Adrenal gland (tissue), 12 donors: ENCODE results near the gene VPS8. TPM values are rescaled to one million over a fixed set of nuclear protein-coding genes. Genes with fewer than 3 reads are reported as not detected.

Experiments used
- DNase-seq, 7 donors: peaks; one replicate each; pipeline ENCODE4 v3.0.0-alpha.2; 2019 to 2020
- H3K27ac ChIP-seq, 5 donors: fragments of 200-600 bp; sonication (generic) in 4 of 5; 1 replicate in 3 of 5; 2 replicates in 2 of 5; pipeline versions ENCODE4 v1.5.1 to v1.8.0; 2016 to 2020; ENCODE audit warnings: mild to moderate bottlenecking in 1 of 5
- H3K27me3 ChIP-seq: fragments of 200-600 bp; 2 replicates; pipeline ENCODE4 v1.8.0; 2021
- H3K36me3 ChIP-seq, 2 donors: fragments of 200-600 bp; replicated peaks in 1 of 2; 1 replicate in 1 of 2; 2 replicates in 1 of 2; pipeline versions ENCODE4 v1.5.1 to v1.8.0; 2018 to 2022
- H3K4me1 ChIP-seq, 2 donors: fragments of 200-600 bp; replicated peaks in 1 of 2; 1 replicate in 1 of 2; 2 replicates in 1 of 2; pipeline versions ENCODE4 v1.5.1 to v1.8.0; 2018 to 2021
- H3K4me3 ChIP-seq, 4 donors: fragments of 200-600 bp; sonication (generic) in 3 of 4; one replicate each; pipeline ENCODE4 v1.5.1; 2016 to 2018
- H3K9me3 ChIP-seq, 3 donors: fragments of 200-600 bp; sonication (generic) in 1 of 3; replicated peaks in 1 of 3; 1 replicate in 2 of 3; 2 replicates in 1 of 3; pipeline versions ENCODE4 v1.5.1 to v1.8.0; 2016 to 2021
- CTCF ChIP-seq, 6 experiments: fragments of 450-650 bp in 4 of 6; fragments of 200-600 bp in 2 of 6; sonication (generic) in 1 of 6; IDR thresholded peaks; 1 replicate in 5 of 6; 2 replicates in 1 of 6; pipeline versions ENCODE4 v1.5.1 to v1.8.0; 2016 to 2021; ENCODE audit warnings: antibody characterized with exemption in 6 of 6, mild to moderate bottlenecking in 2 of 6, moderate library complexity in 1 of 6
- POLR2A ChIP-seq, 2 donors: fragments of 450-650 bp; IDR thresholded peaks; one replicate each; pipeline ENCODE4 v1.6.1; 2017; ENCODE audit warnings: antibody characterized with exemption in 2 of 2, mild to moderate bottlenecking in 2 of 2, moderate library complexity in 1 of 2
- WGBS, 4 donors: extraction: QIAGEN DNeasy Blood & Tissue Kit in 2 of 4; methylation state at CpG; one replicate each; pipeline versions ENCODE4 v1.1.5 to v1.1.7; 2013 to 2017; 5-methylcytosine and 5-hydroxymethylcytosine counted together
- intact Hi-C, 2 donors: fragments of 100-400 bp; cut with DNase I; formaldehyde crosslinking; loops; one replicate each; pipeline versions ENCODE4 v1.14.1 to v1.15.0; 2022 to 2023
- polyA plus RNA-seq, 3 donors: library from polyadenylated mRNA; stranded (reverse); fragments of 200-250 nt in 2 of 3; fragments of 350-450 nt in 1 of 3; fragmentation: Illumina TruSeq in 1 of 3; extraction: RNeasy Lipid Tissue Mini Kit (QIAGEN cat#74804) in 1 of 3; gene quantifications; one replicate each; pipeline ENCODE4 v1.2.3, GENCODE V29; 2013 to 2014
- total RNA-seq, 9 donors: library from RNA; depleted of rRNA in 4 of 9; stranded (reverse); fragments of >200 nt in 4 of 9; fragments of 120-200 nt in 1 of 9; fragmentation: NEBNext Ultra II Directional in 1 of 9; extraction: Animal tissue kit (Norgen Biotek cat#: 25700) in 1 of 9; gene quantifications; one replicate each; pipeline versions ENCODE4 v1.1.0 to v1.2.4, GENCODE V29; 2013 to 2023
- donor health status: healthy with polysubstance abuse.
- donor health status: Bipolar disorder and iron deficiency.
- donor health status: DM: yes; HTN: yes; CAD: no.
- donor health status: DM: no; HTN: no; CAD: no.
- donor health status: DM: no; HTN: no; CAD: no.
- donor health status: DM: yes; HTN: yes; CAD: no.

The VPS8 gene
- total and polyA plus RNA-seq, 12 donors: 17.6 to 96.4 (median 33.9) TPM

GRCh38 chr3:184868477-184868876 lies 56.5 kb downstream of the VPS8 start:
- 73 to 90% (median 86%) methylated on average over 2 of the region's 2 CpGs for WGBS, 4 donors

GRCh38 chr3:184872200-184872599 lies 60.2 kb downstream of the VPS8 start:
- H3K27me3 ChIP-seq: no peaks in the 10 kb centered on the region
- H3K36me3 ChIP-seq: peaks cover 0 to 20% of the 10 kb centered on the region in 2 donors
- intact Hi-C loops: loop anchor here in 1 of 2 donors (10.0 kb wide), 1 partner anchor 303 kb away; no protein-coding TSS in a partner anchor
- WGBS, 4 donors: 71 to 79% (median 77%) methylated on average over 4 of the region's 4 CpGs
- DNase-seq: no peak
- no peaks in the 10 kb centered on the region for H3K9me3 ChIP-seq
- TF ChIP-seq POLR2A (IDR thresholded peaks at IDR 0.05) (no peak), CTCF (IDR thresholded peaks at IDR 0.05) (no peak)
- no peak overlapping the region for H3K4me3 ChIP-seq
- H3K4me1 ChIP-seq: no peaks in the 10 kb centered on the region
- H3K27ac ChIP-seq: no peak overlapping the region

More at GRCh38 chr3:184868477-184868876, 56.5 kb downstream of the VPS8 start:
- no peak overlapping the region for H3K4me3 ChIP-seq
- no peaks in the 10 kb centered on the region for H3K9me3 ChIP-seq
- intact Hi-C loops: no loop called here
- peaks cover 0 to 20% of the 10 kb centered on the region in 2 donors for H3K36me3 ChIP-seq
- DNase-seq: no peak
- H3K27me3 ChIP-seq: no peaks in the 10 kb centered on the region
- TF ChIP-seq POLR2A (IDR thresholded peaks at IDR 0.05): no peak
- TF ChIP-seq CTCF (IDR thresholded peaks at IDR 0.05): no peak
- H3K27ac ChIP-seq: no peak overlapping the region
- H3K4me1 ChIP-seq: no peaks in the 10 kb centered on the region

- no peak overlapping the region for H3K27ac ChIP-seq
- TF ChIP-seq CTCF (IDR thresholded peaks at IDR 0.05) (no peak), POLR2A (IDR thresholded peaks at IDR 0.05) (no peak)
- H3K4me1 ChIP-seq: no peaks in the 10 kb centered on the region
- H3K27me3 ChIP-seq: no peaks in the 10 kb centered on the region
- no peak overlapping the region for H3K4me3 ChIP-seq
- intact Hi-C loops: loop anchor here in 1 of 2 donors (10.0 kb wide), 1 partner anchor 302 kb away; no protein-coding TSS in a partner anchor
- H3K36me3 ChIP-seq: peaks cover 0 to 20% of the 10 kb centered on the region in 2 donors
- DNase-seq: no peak
- no peaks in the 10 kb centered on the region for H3K9me3 ChIP-seq
- WGBS, 4 donors: 77 to 94% (median 84%) methylated on average over 1 of the region's 1 CpG
Observed at GRCh38 chr3:184873141-184873540, 61.2 kb downstream of the VPS8 start.

- no peaks in the 10 kb centered on the region for H3K27me3 ChIP-seq
- H3K9me3 ChIP-seq: no peaks in the 10 kb centered on the region
- TF ChIP-seq POLR2A (IDR thresholded peaks at IDR 0.05) (no peak), CTCF (IDR thresholded peaks at IDR 0.05) (peak in 5 of 6 experiments; percentile 55 to 76 (median 65))
- peak in 3 of 7 donors; percentile 13 to 59 (median 25) for DNase-seq
- H3K4me1 ChIP-seq: no peaks in the 10 kb centered on the region
- H3K27ac ChIP-seq: no peak overlapping the region
- H3K36me3 ChIP-seq: peaks cover 0 to 7% of the 10 kb centered on the region in 2 donors
- no peak overlapping the region for H3K4me3 ChIP-seq
- 64 to 70% (median 67%) methylated on average over 5 of the region's 5 CpGs for WGBS, 4 donors
- intact Hi-C loops: loop anchor here (5.0 to 10.0 kb wide), 2 partner anchors 300 to 302 kb away; no protein-coding TSS in a partner anchor
Observed at GRCh38 chr3:184874709-184875644, 63.0 kb downstream of the VPS8 start.
